Neural cell (in vitro differentiated cells): ENCODE measurements around the gene SPDYC. TPM values are rescaled to one million over a fixed set of nuclear protein-coding genes. Genes with fewer than 3 reads are reported as not detected.

Experiments used
- H2AFZ ChIP-seq: fragments of 200-600, 300-800 bp; sonication (generic), shearing (Covaris generic); 2 replicates; pipeline ENCODE4 v1.6.0; 2014; ENCODE audit warnings: low read depth, mild to moderate bottlenecking, antibody characterized with exemption, low read length, moderate library complexity
- H3F3A ChIP-seq: fragments of 200-600 bp; shearing (Covaris generic); 2 replicates; pipeline ENCODE4 v1.6.1; 2016; ENCODE audit warnings: mild to moderate bottlenecking, moderate library complexity, mixed read lengths, antibody characterized with exemption, low read length; ENCODE audit not compliant: insufficient read depth, poor library complexity, severe bottlenecking
- H3K27ac ChIP-seq: fragments of 200-600, 300-800 bp; sonication (generic), shearing (Covaris generic); 2 replicates; pipeline ENCODE4 v1.5.1; 2014; ENCODE audit warnings: mild to moderate bottlenecking, low read length, moderate library complexity
- H3K27me3 ChIP-seq: fragments of 300-800, 200-600 bp; sonication (generic), shearing (Covaris generic); 2 replicates; pipeline ENCODE4 v1.6.0; 2014; ENCODE audit warnings: mild to moderate bottlenecking, low read depth, low read length, moderate library complexity; ENCODE audit not compliant: insufficient read depth
- H3K36me3 ChIP-seq: fragments of 300-800, 200-600 bp; sonication (generic), shearing (Covaris generic); 2 replicates; pipeline ENCODE4 v1.5.1; 2014; ENCODE audit warnings: mild to moderate bottlenecking, antibody characterized with exemption, low read length, moderate library complexity; ENCODE audit not compliant: insufficient read depth
- H3K4me2 ChIP-seq: fragments of 300-800, 200-600 bp; sonication (generic), shearing (Covaris generic); 2 replicates; pipeline ENCODE4 v1.6.0; 2014; ENCODE audit warnings: mild to moderate bottlenecking, low read length
- H3K4me3 ChIP-seq: fragments of 300-800, 200-600 bp; sonication (generic), shearing (Covaris generic); 2 replicates; pipeline ENCODE4 v1.5.1; 2014; ENCODE audit warnings: mild to moderate bottlenecking, low read length, moderate library complexity
- H3K79me2 ChIP-seq: fragments of 200-600 bp; shearing (Covaris generic); replicated peaks from 2 replicates; pipeline ENCODE4 v1.6.0; 2014; ENCODE audit warnings: mild to moderate bottlenecking, low read length, moderate library complexity; ENCODE audit not compliant: insufficient read depth
- H3K9ac ChIP-seq: fragments of 300-800, 200-600 bp; sonication (generic), shearing (Covaris generic); 2 replicates; pipeline ENCODE4 v1.6.1; 2016; ENCODE audit warnings: mild to moderate bottlenecking, low read length, mixed read lengths
- H3K9me2 ChIP-seq: fragments of 200-600 bp; shearing (Covaris generic); 2 replicates; pipeline ENCODE4 v1.6.1; 2016; ENCODE audit warnings: mild to moderate bottlenecking, low read length, mixed read lengths; ENCODE audit not compliant: insufficient read depth
- H3K9me3 ChIP-seq: fragments of 200-600, 300-800 bp; sonication (generic), shearing (Covaris generic); 2 replicates; pipeline ENCODE4 v1.6.1; 2016; ENCODE audit warnings: mild to moderate bottlenecking, mixed run types, low read length, moderate library complexity, mixed read lengths
- H4K20me1 ChIP-seq: fragments of 200-600 bp; shearing (Covaris generic); 2 replicates; pipeline ENCODE4 v1.6.1; 2016; ENCODE audit warnings: mild to moderate bottlenecking, mixed run types; ENCODE audit not compliant: insufficient read depth
- CTCF ChIP-seq: fragments of 450-650 bp; IDR thresholded peaks from 2 replicates; pipeline ENCODE4 v1.5.1; 2014; ENCODE audit warnings: antibody characterized with exemption, mild to moderate bottlenecking, moderate library complexity; ENCODE audit not compliant: poor library complexity, severe bottlenecking
- EP300 ChIP-seq: fragments of 450-650 bp; conservative IDR thresholded peaks from 2 replicates; pipeline ENCODE4 v1.6.1; 2014; ENCODE audit warnings: antibody characterized with exemption, mild to moderate bottlenecking, moderate library complexity; ENCODE audit not compliant: poor library complexity, severe bottlenecking
- EZH2 ChIP-seq: fragments of 200-600, 300-800 bp; shearing (Covaris generic), sonication (generic); IDR thresholded peaks from 2 replicates; pipeline ENCODE4 v1.6.1; 2014; ENCODE audit warnings: antibody characterized with exemption, low read length, borderline replicate concordance, mild to moderate bottlenecking; ENCODE audit not compliant: insufficient read depth, poor library complexity, severe bottlenecking
- MXI1 ChIP-seq: fragments of 450-650 bp; conservative IDR thresholded peaks from 2 replicates; pipeline ENCODE4 v1.6.1; 2014; ENCODE audit warnings: antibody characterized with exemption, mild to moderate bottlenecking; ENCODE audit not compliant: poor library complexity, severe bottlenecking
- POLR2AphosphoS5 ChIP-seq: IDR thresholded peaks from 2 replicates; pipeline ENCODE4 v1.6.1; 2012
- RAD21 ChIP-seq: fragments of 450-650 bp; conservative IDR thresholded peaks from 2 replicates; pipeline ENCODE4 v1.6.1; 2014; ENCODE audit warnings: antibody characterized with exemption, mild to moderate bottlenecking, moderate library complexity
- REST ChIP-seq: IDR thresholded peaks from 2 replicates; pipeline ENCODE4 v1.6.1; 2012; ENCODE audit warnings: borderline replicate concordance
- SMC3 ChIP-seq: fragments of 450-650 bp; conservative IDR thresholded peaks from 2 replicates; pipeline ENCODE4 v1.6.1; 2014; ENCODE audit warnings: antibody characterized with exemption, mild to moderate bottlenecking, moderate library complexity; ENCODE audit not compliant: poor library complexity
- TAF1 ChIP-seq: IDR thresholded peaks from 2 replicates; pipeline ENCODE4 v1.6.1; 2012; ENCODE audit warnings: low read depth
- polyA plus RNA-seq: library from polyadenylated mRNA; depleted of rRNA; stranded (reverse); fragments of >200 nt; gene quantifications from 2 replicates; pipeline ENCODE4 v1.2.3, GENCODE V29; 2014

Gene SPDYC
- polyA plus RNA-seq, 1 donor from 2014 or later, result not detected

- H3K9ac ChIP-seq, result no peak overlapping the region
- peaks cover 17% of the 10 kb centered on the region for H3K79me2 ChIP-seq
- no peak overlapping the region for H3K27ac ChIP-seq
- no peaks in the 10 kb centered on the region for H3K9me2 ChIP-seq
- H3K9me3 ChIP-seq, result no peaks in the 10 kb centered on the region
- no peaks in the 10 kb centered on the region for H3K27me3 ChIP-seq
- H2AFZ ChIP-seq, result no peak overlapping the region
- H3F3A ChIP-seq, result no peaks in the 10 kb centered on the region
- H3K4me2 ChIP-seq, result no peak overlapping the region
- no peak for TF ChIP-seq POLR2AphosphoS5
- TF ChIP-seq RAD21, result no peak
- no peak for TF ChIP-seq SMC3
- no peak for TF ChIP-seq REST
- no peak for TF ChIP-seq EP300
- H4K20me1 ChIP-seq, result no peaks in the 10 kb centered on the region
- H3K4me3 ChIP-seq, result peak overlapping the region; percentile 100
- no peaks in the 10 kb centered on the region for H3K36me3 ChIP-seq
Measured at GRCh38 chr11:65185171-65185570, 15.1 kb downstream of the SPDYC start.

GRCh38 chr11:65185869-65186341 is 15.9 kb downstream of the SPDYC start:
- TF ChIP-seq MXI1 (no peak), REST (no peak), EZH2 (no peak), SMC3 (no peak), TAF1 (no peak), EP300 (no peak), RAD21 (no peak), CTCF (no peak), POLR2AphosphoS5 (no peak)
- H3K9me3 ChIP-seq, result no peaks in the 10 kb centered on the region
- no peaks in the 10 kb centered on the region for H3K9me2 ChIP-seq
- H3K9ac ChIP-seq, result no peak overlapping the region
- peaks cover 17% of the 10 kb centered on the region for H3K79me2 ChIP-seq
- no peak overlapping the region for H3K4me2 ChIP-seq
- H3K4me3 ChIP-seq, result no peak overlapping the region
- H3K36me3 ChIP-seq, result no peaks in the 10 kb centered on the region
- no peaks in the 10 kb centered on the region for H3K27me3 ChIP-seq
- H3F3A ChIP-seq, result no peaks in the 10 kb centered on the region
- H4K20me1 ChIP-seq, result no peaks in the 10 kb centered on the region
- H3K27ac ChIP-seq, result no peak overlapping the region
- H2AFZ ChIP-seq, result no peak overlapping the region
